Activated CD4-positive, alpha-beta T cell treated with anti-CD3 and anti-CD28 coated beads for 24 hours (primary cell): Measurements from ENCODE around the gene RPS15A.
"Not testable (repeated sequence)": the region's sequence is repeated elsewhere in the genome, so short reads cannot be mapped to it uniquely, and the experiment has no call there.

Source experiments
- DNase-seq, 2 donors: peaks; one replicate each; pipeline ENCODE4 v3.0.0-alpha.2; 2020; ENCODE audit warnings: low read depth in 2 of 2

Gene RPS15A

DNA sequence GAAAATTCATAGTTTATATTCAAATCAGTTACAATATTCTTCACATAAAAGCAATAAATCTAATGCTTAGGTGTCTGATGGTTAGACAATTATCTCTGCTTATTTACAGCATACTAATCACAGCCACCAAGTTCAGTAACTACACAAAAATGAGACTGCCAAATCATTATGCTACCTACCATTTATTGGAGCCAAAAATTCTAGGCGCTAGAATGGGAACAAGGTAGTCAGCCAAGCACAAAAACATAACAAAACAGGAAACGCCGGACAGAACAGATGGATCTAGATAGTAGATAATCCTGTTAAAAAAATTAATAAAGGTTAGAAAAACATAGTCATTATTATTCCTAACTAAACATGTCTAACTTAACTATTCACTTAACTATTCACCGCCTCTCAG, 7.6 kb upstream of the RPS15A start:
- no peak for DNase-seq

DNA sequence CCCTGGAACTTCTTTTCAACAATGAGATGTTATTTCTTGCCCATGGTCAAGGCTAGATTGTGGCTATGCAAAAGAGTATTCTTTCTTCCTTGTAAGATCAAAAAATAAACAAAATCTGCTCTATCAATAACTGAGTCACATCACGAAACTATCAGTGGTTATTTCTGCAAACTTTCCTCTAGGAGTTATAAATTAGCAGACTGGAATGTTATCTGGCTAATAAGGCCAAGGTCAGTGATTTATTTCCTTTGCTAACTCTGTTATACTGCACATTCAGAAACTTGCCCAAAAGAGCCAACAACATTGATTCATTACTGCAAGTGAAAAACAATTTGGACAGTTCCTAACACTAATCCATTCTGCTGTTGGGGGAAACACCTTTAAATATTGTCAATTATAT, 6.2 kb upstream of the RPS15A start:
- no peak for DNase-seq

DNA sequence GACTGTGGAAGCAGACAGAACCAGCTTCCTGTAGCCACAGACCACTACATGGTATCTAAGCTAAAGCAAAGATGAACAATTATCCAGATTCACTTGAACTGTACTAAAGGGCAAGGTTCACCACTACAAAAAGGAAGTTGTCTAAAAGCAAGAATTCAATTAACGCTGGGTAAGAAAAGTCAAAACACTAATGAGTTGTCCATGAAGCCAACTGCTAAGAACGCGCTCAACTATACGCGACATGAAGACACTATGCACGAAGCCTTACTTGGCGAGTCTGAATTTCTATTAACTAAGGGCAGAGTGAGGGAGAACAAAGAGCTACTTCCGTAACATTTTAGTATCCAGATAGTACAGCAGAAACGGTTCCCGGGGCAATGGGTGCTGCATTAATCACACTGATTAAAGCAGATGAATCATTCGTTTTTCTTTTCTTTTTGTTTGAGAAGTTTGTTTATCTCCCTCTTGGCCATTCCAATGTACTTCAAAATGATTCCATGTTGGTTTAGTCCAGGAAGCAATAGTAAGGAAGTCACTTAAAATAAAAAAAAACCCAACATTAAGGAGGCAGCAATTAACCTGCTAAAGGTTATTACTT, 2.8 kb upstream of the RPS15A start:
- no peak for DNase-seq

DNA sequence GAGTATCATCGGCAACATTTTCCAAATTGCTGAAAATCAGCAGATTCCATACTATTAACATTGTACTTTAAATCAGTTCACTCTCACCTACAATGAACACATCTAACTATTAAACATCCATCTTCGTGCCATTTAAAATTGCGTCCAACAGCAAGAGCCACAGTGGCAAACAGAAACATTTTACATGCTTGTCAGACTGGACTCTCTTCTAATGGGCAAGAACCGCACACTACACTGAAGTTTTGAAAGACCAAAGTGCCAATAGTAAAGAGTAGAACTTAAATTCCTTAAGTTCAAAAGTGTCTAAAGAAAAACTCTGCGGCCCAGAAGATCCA, 652 bp downstream of the RPS15A start:
- DNase-seq = no peak

DNA sequence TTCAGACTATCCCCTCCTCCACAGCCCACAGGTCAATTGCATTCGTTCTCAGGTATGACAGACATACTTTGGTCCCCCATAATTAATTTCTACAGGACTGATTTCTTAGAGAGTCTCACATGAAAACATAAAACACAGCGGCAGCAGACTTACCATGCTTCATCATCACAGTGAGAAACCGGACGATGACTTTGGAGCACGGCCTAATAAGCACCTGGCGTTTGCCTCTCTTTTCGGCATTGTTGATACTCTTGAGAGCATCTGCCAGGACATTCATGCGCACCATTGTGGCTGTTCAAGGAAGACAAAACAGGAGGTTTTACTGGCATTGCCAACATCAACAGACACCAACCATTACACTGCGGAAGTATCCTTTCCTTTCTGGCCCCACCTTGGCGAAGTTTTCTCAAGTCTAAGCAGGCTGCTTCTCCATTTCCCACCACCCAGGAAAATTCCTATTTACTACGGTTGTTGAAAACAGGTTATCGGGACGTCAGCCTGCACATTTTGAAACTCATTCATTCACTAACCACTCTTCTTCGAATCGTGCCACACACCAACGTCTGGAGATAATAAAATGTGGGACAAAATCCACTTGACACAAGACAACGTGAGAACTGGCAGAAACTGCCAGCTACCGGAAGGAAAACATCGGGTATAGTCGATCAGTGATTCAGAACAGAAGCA, 1.2 kb downstream of the RPS15A start:
- no peak for DNase-seq

DNA sequence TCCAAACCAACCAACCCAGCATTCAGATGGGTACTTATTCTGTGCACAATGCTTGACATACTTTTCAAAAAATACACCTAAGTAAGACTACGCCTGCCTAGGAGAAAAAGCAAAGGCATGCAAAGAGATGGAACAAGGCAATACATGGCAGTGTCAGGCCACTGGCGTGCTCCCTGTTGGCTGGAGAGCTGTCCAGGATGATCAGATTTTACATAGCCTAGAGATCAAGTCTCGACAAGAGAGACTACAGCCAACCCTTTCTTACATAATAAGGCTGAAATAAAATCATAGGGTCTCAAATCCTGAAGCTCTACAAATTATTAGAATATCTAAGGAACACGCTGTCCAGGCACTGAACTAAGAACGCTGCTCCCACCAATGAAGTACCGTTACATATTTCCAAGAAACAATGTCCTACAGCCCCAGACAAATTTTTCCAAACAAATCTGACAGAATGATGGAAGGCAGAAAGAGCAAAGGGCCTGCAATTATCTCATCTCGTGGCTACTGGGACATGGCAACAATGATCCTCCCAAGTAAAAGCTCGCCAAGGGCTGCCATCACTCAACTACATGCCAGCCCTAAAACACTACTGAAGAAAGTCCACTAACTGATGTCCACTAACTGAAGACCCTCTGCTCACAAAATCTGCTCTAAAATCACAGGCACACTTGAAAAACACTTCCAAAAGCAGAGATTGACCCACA, 5.1 kb downstream of the RPS15A start:
- no peak for DNase-seq

DNA sequence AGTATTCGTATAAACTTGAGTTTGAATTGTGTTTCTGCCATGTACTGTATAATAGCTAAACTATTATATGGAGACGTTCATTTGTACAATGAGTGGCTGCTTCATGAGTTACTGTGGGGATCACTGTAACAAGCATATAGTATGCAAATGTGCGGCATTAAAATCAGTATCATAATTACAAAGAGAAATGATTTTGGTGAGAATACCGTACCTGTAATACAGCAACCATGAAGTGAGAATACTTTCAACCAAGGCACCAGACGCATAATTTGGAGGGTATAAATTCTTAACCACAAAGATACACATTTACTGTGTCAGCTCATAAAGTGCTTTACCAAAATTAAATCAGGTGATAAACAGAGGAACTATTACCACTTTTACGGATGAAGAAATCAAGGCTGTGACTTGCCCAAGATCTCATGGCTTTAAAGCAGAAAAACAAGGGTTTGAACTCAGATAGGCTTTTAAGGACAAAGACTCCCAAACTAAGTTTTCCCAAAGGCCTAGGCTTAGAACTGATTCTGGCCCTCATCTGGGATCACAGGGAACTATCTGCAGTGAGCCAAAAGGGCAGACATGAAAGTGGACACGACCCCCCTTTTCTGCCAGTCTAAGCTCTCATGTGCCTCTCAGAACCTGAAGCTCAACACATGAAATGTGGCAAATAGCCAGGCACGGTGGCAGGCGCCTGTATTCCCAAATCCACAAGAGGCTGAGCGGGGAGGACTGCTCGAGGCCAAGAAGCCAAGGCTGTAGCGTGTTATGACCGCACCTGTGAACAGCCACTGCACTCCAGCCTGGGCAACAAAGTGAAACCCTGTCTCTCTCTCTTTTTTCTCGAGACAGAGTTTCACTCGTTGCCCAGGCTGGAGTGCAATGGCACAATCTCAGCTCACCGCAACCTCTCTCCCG, 6.4 kb downstream of the RPS15A start:
- DNase-seq = no peak

DNA sequence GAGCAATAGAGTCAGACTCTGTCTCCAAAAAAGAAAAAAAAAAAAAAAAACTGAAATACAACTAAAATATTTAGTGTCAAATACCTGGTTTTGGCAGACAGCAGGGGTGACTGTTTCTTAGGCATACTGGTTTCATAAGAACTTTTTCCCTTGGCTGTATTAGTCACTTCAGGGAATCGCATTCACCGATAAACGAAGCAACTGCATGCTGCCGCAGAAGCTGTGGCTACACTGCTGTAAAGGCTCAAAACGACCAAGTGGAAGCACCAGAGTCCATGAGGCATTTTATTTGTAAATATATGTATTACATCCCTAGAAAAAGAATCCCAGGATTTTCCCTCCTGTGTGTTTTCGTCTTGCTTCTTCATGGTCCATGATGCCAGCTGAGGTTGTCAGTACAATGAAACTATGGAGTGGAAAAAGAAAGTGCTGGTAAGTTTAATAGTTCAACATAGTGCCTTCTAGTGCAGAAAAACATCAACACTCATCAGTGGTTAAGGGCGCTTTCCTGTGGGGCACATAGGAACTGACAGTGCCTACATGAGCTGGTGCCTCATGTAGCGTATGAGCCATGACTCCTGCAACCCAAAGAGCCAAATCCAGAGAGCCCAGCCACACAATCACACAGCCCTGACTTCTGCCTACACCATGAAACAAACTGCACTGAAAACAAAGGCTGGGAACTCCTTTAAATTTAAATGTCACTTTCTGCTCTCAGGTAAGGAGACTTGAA, 7.3 kb downstream of the RPS15A start:
- no peak for DNase-seq

DNA sequence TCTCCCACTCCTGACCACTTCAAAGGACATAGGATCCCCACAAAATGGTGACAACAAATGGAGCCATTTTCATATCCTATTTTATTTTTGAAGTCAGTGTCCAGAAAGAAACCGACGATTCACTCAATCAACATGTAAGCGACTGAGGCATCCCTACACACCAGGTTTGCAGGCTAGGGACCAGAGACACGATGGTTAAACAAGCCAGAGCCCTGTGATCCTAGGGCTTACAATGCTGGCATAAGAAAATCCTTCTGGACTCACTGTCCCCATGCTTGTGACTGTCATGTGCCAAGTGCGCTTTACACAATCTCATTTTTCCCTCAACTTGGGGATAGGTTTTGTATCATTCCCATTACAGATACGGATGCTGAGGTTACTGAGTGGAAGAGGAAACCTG, 8.9 kb downstream of the RPS15A start:
- DNase-seq = not testable (repeated sequence)

DNA sequence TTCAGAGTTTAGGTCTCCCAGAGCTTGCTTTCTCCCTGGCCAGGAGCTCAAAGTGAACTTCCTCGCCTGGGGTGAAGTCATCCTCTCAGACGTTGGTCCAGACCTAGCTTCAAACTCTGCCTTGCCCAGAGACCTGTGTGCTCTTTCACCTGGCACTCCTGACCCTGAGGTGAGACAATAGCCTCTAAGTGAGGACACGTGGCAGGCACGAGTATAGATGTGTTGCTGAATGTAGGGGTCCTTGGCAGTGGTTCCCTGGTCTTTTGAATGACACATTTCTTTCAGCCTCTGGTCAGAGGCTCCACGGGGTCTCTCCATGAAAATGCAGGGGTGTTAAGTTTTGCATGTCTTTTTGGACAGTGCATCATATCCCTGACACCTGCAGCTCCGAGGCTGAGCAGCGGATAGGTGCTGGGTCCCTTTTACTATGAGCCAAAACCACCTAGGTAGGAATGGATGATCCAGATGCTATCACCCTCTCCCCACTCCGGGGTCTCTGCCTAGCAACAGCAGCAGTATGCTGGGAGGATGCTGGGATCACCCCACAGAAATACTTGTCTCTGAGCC, 9.6 kb downstream of the RPS15A start:
- not testable (repeated sequence) for DNase-seq

DNA sequence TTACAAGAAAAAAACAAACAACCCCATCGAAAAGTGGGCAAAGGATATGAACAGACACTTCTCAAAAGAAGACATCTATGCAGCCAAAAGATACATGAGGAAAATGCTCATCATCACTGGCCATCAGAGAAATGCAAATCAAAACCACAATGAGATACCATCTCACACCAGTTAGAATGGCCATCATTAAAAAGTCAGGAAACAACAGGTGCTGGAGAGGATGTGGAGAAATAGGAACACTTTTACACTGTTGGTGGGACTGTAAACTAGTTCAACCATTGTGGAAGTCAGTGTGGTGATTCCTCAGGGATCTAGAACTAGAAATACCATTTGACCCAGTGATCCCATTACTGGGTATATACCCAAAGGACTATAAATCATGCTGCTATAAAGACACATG, 12.5 kb downstream of the RPS15A start:
- not testable (repeated sequence) for DNase-seq

DNA sequence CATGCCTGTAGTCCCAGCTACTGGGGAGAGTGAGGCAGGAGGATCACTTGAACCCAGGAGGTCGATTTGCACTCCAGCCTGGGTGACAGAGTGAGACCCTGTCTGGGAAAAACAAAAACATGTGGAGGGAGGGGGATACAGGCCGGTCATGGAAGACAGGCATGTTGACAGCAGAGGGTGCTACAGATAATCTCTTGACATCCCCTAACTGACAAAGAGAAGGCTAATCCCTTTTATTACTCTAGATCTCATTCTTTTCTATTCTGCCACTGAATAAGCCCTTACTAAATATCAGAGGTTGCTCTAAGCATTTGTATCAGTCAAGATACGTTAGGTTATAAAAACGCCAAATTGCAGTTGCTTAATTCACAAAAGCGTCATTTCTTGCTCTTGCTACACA, 13.8 kb downstream of the RPS15A start:
- DNase-seq = not testable (repeated sequence)

DNA sequence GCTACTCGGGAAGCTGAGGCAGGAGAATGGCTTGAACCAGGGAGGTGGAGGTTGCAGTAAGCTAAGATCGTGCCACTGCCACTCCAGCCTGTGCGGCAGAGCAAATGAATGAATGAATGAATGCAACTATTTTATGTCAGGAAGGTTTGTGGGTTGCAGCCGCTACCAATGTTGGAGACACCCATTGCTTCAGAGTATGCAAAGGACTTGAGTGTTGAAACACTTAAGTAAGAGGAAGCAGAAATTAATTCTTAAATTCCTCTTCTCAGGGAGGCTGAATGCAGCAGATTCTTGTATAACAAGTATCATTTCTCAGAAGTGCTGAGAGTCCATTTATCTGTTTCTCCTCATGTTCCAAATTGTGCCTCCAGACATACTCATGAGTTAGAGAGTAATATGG, 15.5 kb downstream of the RPS15A start:
- DNase-seq = not testable (repeated sequence)

DNA sequence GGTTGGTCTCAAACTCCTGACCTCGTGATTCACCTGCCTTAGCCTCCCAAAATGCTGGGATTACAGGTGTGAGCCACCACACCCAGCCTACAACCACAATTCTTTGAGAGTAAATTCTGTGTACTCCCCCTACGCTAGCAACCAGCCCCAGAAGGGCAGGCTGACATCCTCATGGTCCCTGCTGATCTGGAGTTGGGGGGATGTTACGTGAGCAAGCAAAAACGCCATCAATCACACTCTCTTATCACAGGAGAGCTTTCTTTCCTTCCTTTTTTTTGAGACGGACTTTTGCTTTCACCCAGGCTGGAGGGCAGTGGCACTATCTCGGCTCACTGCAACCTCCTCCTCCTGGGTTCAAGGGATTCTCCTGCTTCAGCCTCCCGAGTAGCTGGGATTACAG, 18.0 kb downstream of the RPS15A start:
- not testable (repeated sequence) for DNase-seq

DNA sequence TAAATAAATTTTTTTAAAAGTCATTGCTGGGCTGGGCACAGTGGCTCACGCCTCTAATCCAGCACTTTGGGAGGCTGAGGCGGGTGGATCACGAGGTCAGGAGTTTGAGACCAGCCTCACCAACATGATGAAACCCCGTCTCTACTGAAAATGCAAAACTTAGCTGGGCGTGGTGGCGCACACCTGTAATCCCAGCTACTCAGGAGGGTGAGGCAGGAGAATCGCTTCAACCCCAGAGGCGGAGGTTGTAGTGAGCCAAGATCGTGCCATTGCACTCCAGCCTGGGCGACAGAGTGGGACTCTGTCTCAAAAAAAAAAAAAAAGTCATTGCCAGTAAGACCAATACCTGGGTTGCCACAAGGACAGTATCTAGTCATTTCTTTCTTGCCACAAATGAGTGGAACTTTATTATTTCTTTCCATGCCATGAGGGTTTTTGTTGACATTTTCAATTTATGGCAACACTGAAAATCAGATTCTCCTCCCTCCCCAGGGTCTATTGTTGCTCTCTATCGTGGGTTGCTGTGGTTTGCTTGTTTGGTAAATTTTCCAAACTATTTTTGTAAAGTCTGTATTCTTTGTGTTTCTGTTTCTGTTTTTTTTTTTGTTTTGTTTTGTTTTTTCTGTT, 19.7 kb downstream of the RPS15A start:
- DNase-seq = not testable (repeated sequence)

DNA sequence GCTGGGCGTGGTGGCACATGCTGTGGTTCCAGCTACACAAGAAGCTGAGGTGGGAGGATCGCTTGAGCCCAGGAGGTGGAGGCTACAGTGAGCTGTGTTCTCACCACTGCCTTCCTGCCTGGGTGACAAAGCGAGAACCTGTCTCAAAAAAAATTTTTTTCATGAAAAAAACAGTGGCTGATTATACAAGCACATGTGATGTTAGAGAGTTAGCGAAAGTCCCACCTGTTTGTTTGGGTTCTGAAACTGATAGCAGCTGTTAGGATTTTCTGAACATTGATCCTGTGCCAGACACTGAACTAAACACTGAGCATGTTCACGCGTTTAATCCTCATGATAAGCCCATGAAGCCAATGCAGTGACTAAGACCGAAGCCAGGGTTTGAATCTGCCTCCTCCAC, 22.9 kb downstream of the RPS15A start:
- DNase-seq = not testable (repeated sequence)

DNA sequence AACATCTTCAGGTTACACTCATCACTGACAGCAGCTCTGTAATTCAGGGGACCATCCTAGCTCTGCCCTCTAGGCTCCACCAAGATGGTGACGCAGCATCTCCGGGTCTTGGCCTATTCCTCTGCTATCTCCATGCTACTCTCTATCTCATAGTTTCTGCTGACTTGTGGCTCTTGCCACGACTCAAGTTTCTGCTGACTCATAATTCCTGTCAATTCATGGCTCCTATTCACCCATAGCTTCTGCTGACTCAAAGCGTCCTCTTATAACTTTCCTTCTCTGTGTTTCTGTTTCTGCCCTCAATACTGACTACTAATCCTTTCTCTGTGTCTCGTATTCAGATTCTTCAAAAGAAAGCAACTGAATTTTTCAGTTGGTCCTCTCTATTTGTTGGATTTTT, 27.4 kb downstream of the RPS15A start:
- DNase-seq = not testable (repeated sequence)

DNA sequence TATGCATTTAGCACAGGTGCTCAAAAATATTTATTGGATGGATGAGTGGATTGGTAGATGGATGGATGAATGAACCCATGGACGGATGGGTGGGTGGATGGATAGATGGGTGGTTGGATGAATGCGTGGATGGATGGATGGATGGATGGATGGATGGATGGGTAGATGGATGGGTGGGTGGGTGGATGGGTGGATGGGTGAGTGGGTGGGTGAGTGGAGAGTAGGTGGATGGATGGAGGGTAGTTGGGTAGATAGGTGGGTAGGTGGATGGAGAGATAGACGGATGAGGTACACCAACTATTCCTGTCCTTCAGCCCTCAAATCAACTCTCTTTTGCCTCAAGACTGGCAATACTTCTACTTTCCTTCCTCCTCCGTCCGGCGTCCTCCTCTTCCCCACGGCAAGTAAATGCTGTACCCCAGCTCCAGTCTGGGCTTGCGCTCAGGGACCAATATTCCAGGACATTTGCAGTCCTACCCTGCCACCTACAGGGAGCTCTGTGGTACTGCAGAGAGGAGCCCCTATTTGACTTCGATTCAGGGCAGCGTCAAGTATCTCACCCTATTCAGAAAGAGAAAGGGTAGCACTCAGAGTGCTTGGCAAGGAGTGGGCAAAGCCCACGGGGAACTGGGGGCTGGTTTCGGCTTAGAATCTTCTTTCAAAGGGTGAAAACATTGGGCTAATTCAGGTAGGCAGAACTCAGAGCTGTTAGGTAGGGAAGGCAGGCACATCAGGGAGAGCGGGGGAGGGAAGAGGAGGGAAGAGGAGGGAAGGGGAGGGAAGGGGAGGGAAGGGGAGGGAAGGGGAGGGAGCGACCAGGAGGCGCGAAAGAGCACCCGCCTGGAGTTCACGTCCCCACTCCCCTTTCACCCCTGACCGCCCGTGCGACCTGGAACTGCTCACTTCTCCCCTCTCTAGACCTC, 30.3 kb downstream of the RPS15A start:
- DNase-seq = not testable (repeated sequence)

DNA sequence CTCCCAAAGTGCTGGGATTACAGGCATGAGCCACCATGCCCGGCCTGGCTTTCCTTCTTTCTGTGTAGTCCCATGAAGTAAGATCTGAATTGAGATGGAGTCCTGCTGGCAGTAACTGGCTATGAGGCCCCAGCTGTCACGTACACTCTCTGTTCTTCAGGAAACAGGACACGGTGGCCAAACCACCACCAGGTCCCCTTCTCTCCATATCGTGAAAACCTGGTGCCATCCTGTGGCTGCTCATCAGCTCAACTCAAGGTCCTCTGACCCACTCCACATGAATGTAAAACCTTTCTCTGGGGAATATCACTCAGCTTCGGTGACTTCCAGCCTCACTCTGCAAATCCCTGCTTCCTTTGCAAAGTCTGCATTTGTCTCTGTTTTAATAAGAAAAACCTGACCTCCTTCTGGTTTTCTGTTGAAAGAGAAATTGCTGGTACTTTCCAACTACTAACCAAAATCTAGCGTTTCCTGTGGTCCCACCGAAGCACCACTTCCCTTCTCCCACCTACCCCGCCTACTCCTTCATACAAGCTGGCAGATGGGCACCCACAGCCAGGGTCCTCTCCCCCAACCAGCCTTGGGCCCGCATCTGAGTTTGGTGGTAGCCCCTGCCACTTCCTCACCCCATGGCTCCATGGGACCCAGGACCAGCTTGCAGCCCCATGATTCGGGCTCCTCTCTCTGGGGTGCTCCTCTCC, 32.0 kb downstream of the RPS15A start:
- not testable (repeated sequence) for DNase-seq
